H9 (cell line): ENCODE measurements around the gene STX2. TPM values are rescaled to one million over a fixed set of nuclear protein-coding genes. Genes with fewer than 3 reads are reported as not detected.

Source experiments
- DNase-seq: peaks from one replicate; pipeline ENCODE4 v3.0.0-alpha.2; 2017
- H2AFZ ChIP-seq: one replicate; pipeline ENCODE4 v1.6.1; 2013; ENCODE audit warnings: mild to moderate bottlenecking, low read length, control low read depth, moderate library complexity
- H2AK5ac ChIP-seq: 2 replicates; pipeline ENCODE4 v1.6.1; 2013; ENCODE audit warnings: low read length, control low read depth, mixed read lengths; ENCODE audit not compliant: insufficient read length
- H2BK120ac ChIP-seq: one replicate; pipeline ENCODE4 v1.6.1; 2013; ENCODE audit warnings: low read depth, mild to moderate bottlenecking, low read length, control low read depth, inconsistent platforms; ENCODE audit not compliant: poor library complexity, severe bottlenecking
- H2BK12ac ChIP-seq: 2 replicates; pipeline ENCODE4 v1.6.1; 2013; ENCODE audit warnings: low read length, control low read depth, mixed read lengths, low read depth; ENCODE audit not compliant: insufficient read length
- H2BK15ac ChIP-seq: 2 replicates; pipeline ENCODE4 v1.6.1; 2013; ENCODE audit warnings: low read depth, low read length, control low read depth
- H2BK20ac ChIP-seq: one replicate; pipeline ENCODE4 v1.6.1; 2013; ENCODE audit warnings: low read depth, mild to moderate bottlenecking, low read length, control low read depth, inconsistent platforms; ENCODE audit not compliant: poor library complexity, severe bottlenecking
- H2BK5ac ChIP-seq: 2 replicates; pipeline ENCODE4 v1.6.1; 2013; ENCODE audit warnings: low read length, control low read depth, mixed read lengths; ENCODE audit not compliant: insufficient read length
- H3K14ac ChIP-seq: 2 replicates; pipeline ENCODE4 v1.6.1; 2013; ENCODE audit warnings: low read length, control low read depth; ENCODE audit not compliant: insufficient read depth
- H3K18ac ChIP-seq: 2 replicates; pipeline ENCODE4 v1.6.1; 2013; ENCODE audit warnings: low read depth, mild to moderate bottlenecking, mixed read lengths, low read length, control low read depth; ENCODE audit not compliant: insufficient read length
- H3K23ac ChIP-seq: 2 replicates; pipeline ENCODE4 v1.6.1; 2013; ENCODE audit warnings: low read length, control low read depth, mixed read lengths, low read depth; ENCODE audit not compliant: insufficient read length
- H3K23me2 ChIP-seq: 2 replicates; pipeline ENCODE4 v1.6.1; 2013; ENCODE audit warnings: low read depth, mild to moderate bottlenecking, mixed read lengths, low read length, control low read depth; ENCODE audit not compliant: insufficient read length, poor library complexity, severe bottlenecking
- H3K27ac ChIP-seq: 2 replicates; pipeline ENCODE4 v1.5.1; 2013; ENCODE audit warnings: low read length, control low read depth, mixed read lengths, low read depth; ENCODE audit not compliant: insufficient read length
- H3K27me3 ChIP-seq: 2 replicates; pipeline ENCODE4 v1.6.1; 2013; ENCODE audit warnings: low read length, control low read depth, inconsistent platforms; ENCODE audit not compliant: insufficient read depth
- H3K4ac ChIP-seq: 2 replicates; pipeline ENCODE4 v1.6.1; 2013; ENCODE audit warnings: low read depth, mild to moderate bottlenecking, control low read depth, inconsistent platforms, low read length, moderate library complexity
- H3K4me1 ChIP-seq: 2 replicates; pipeline ENCODE4 v1.6.1; 2013; ENCODE audit warnings: low read length, control low read depth, inconsistent platforms; ENCODE audit not compliant: insufficient read depth
- H3K4me2 ChIP-seq: 2 replicates; pipeline ENCODE4 v1.6.1; 2013; ENCODE audit warnings: low read length, control low read depth, mixed read lengths; ENCODE audit not compliant: insufficient read length, insufficient read depth
- H3K56ac ChIP-seq: 2 replicates; pipeline ENCODE4 v1.6.1; 2013; ENCODE audit warnings: low read depth, mild to moderate bottlenecking, mixed read lengths, low read length, control low read depth; ENCODE audit not compliant: insufficient read length
- H3K79me1 ChIP-seq: 2 replicates; pipeline ENCODE4 v1.6.1; 2013; ENCODE audit warnings: low read depth, mild to moderate bottlenecking, moderate library complexity, low read length, control low read depth, inconsistent platforms; ENCODE audit not compliant: insufficient read depth, poor library complexity, severe bottlenecking
- H3K79me2 ChIP-seq: 2 replicates; pipeline ENCODE4 v1.6.1; 2013; ENCODE audit warnings: low read length, control low read depth, inconsistent platforms; ENCODE audit not compliant: insufficient read depth
- H3K9ac ChIP-seq: 2 replicates; pipeline ENCODE4 v1.6.1; 2013; ENCODE audit warnings: low read length, control low read depth, mixed read lengths; ENCODE audit not compliant: insufficient read length; ENCODE audit errors: extremely low read depth
- H3K9me3 ChIP-seq: one replicate; pipeline ENCODE4 v1.6.1; 2013; ENCODE audit warnings: low read depth, low read length, inconsistent platforms; ENCODE audit not compliant: control insufficient read depth
- H3T11ph ChIP-seq: one replicate; pipeline ENCODE4 v1.6.1; 2013; ENCODE audit warnings: mild to moderate bottlenecking, low read length, control low read depth, inconsistent platforms
- H4K20me1 ChIP-seq: one replicate; pipeline ENCODE4 v1.6.1; 2013; ENCODE audit not compliant: control insufficient read depth, insufficient read length, insufficient read depth
- H4K5ac ChIP-seq: 2 replicates; pipeline ENCODE4 v1.6.1; 2013; ENCODE audit warnings: low read depth, mild to moderate bottlenecking, mixed read lengths, low read length, control low read depth; ENCODE audit not compliant: insufficient read length
- H4K8ac ChIP-seq: replicated peaks from 2 replicates; pipeline ENCODE4 v1.6.1; 2013; ENCODE audit warnings: low read length, control low read depth, mixed read lengths, low read depth; ENCODE audit not compliant: insufficient read length
- H4K91ac ChIP-seq: 2 replicates; pipeline ENCODE4 v1.6.1; 2013; ENCODE audit warnings: low read depth, mild to moderate bottlenecking, moderate library complexity, mixed read lengths, low read length, control low read depth; ENCODE audit not compliant: insufficient read length
- H3K27ac Mint-ChIP-seq, 3 experiments: 2 replicates in 2 of 3; 3 replicates in 1 of 3; pipeline ENCODE4 v1.8.0; 2020 to 2021; ENCODE audit warnings: mixed read lengths in 3 of 3, mild to moderate bottlenecking in 1 of 3, moderate library complexity in 1 of 3
- H3K27me3 Mint-ChIP-seq: 2 replicates; pipeline ENCODE4 v1.8.0; 2021; ENCODE audit warnings: low read depth, mild to moderate bottlenecking, moderate library complexity, mixed read lengths
- H3K36me3 Mint-ChIP-seq, 3 experiments: 2 replicates in 2 of 3; 3 replicates in 1 of 3; pipeline ENCODE4 v1.8.0; 2020 to 2021; ENCODE audit warnings: low read depth in 3 of 3, mixed read lengths in 3 of 3; ENCODE audit not compliant: insufficient read depth in 1 of 3
- H3K4me1 Mint-ChIP-seq, 2 experiments: 2 replicates each; pipeline ENCODE4 v1.8.0; 2020; ENCODE audit warnings: mixed read lengths in 2 of 2
- H3K4me3 Mint-ChIP-seq, 2 experiments: 2 replicates in 1 of 2; 3 replicates in 1 of 2; pipeline ENCODE4 v1.8.0; 2020 to 2021; ENCODE audit warnings: mild to moderate bottlenecking in 2 of 2, mixed read lengths in 2 of 2, moderate library complexity in 1 of 2
- H3K9me3 Mint-ChIP-seq, 2 experiments: 2 replicates in 1 of 2; 3 replicates in 1 of 2; pipeline ENCODE4 v1.8.0; 2020; ENCODE audit warnings: mild to moderate bottlenecking in 2 of 2, mixed read lengths in 2 of 2, moderate library complexity in 1 of 2
- CTCF ChIP-seq: fragments of 200-600 bp; sonication (generic); conservative IDR thresholded peaks from 3 replicates; pipeline ENCODE4 v1.8.0; 2021; ENCODE audit warnings: antibody characterized with exemption, mild to moderate bottlenecking
- WGBS: extraction: QIAGEN DNeasy Blood & Tissue Kit; methylation state at CpG from one replicate; pipeline ENCODE4 v1.1.7; 2013; ENCODE audit warnings: missing lambda C conversion rate, low lambda C conversion rate, mixed read lengths; ENCODE audit not compliant: insufficient read length; ENCODE audit errors: extremely low coverage; 5-methylcytosine and 5-hydroxymethylcytosine counted together
- total RNA-seq: library from RNA; stranded (reverse); gene quantifications from 2 replicates; pipeline ENCODE4 v1.2.1, GENCODE V29; 2021

STX2 gene
- total RNA-seq, 1 experiment from 2014 or later: 19.4 TPM

- Histone ChIP-seq H4K8ac (no peak overlapping the region), H4K5ac (peak overlapping the region; percentile 86), H2BK15ac (no peak overlapping the region), H3K27ac (no peak overlapping the region), H3K14ac (no peak overlapping the region; the same call in 1 of the 2 replicates), H2BK12ac (no peak overlapping the region), H3K9me3 (no peaks in the 10 kb centered on the region), H3K4me2 (peak overlapping the region; percentile 97), H4K20me1 (peaks cover 5% of the 10 kb centered on the region), H3K18ac (no peak overlapping the region), H3K4me1 (peaks cover 2% of the 10 kb centered on the region; the same call in 1 of the 2 replicates), H3K4ac (no peak overlapping the region), H3K23me2 (peaks cover 12% of the 10 kb centered on the region), H3K27me3 (no peaks in the 10 kb centered on the region), H2BK20ac (no peak overlapping the region), H3T11ph (no peak overlapping the region), H4K91ac (no peak overlapping the region), H2AFZ (no peak overlapping the region), H2AK5ac (no peak overlapping the region), H3K79me2 (peaks cover 13% of the 10 kb centered on the region; the same call in 1 of the 2 replicates), H3K23ac (no peak overlapping the region), H2BK120ac (no peak overlapping the region), H2BK5ac (no peak overlapping the region), H3K79me1 (no peaks in the 10 kb centered on the region), H3K9ac (peak overlapping the region; percentile 96), H3K56ac (no peak overlapping the region)
- no peaks in the 10 kb centered on the region for H3K27me3 Mint-ChIP-seq
- H3K27ac Mint-ChIP-seq: peak overlapping the region; percentile 98 to 99 (median 99)
- peaks cover 43 to 55% (median 52%) of the 10 kb centered on the region in 3 experiments for H3K36me3 Mint-ChIP-seq
- H3K4me3 Mint-ChIP-seq: peak overlapping the region; percentile 92 to 99
- peaks cover 47 to 61% of the 10 kb centered on the region in 2 experiments for H3K4me1 Mint-ChIP-seq
- no CpG with 5 or more reads among the region's 4 CpGs for WGBS
- TF ChIP-seq CTCF: no peak
- H3K9me3 Mint-ChIP-seq: peaks cover 0 to 2% of the 10 kb centered on the region in 2 experiments; a peak in 1 of 5 replicates
- DNase-seq: no peak
These were observed 34.2 kb upstream of the STX2 start for GRCh38 chr12:130873106-130873795.
